K562 (cell line): Measurements from ENCODE around the gene TCF12. TPM values are rescaled to one million over a fixed set of nuclear protein-coding genes. Genes with fewer than 3 reads are reported as not detected.
A peak's percentile ranks its signal among the peaks of the same experiment; 100 is the strongest.

ENCODE experiments used
- C11orf30 ChIP-seq: fragments of 450-650 bp; IDR thresholded peaks from 2 replicates; pipeline ENCODE4 v1.6.1; 2016; ENCODE audit warnings: low read depth, mild to moderate bottlenecking
- JUND ChIP-seq, 2 experiments: IDR thresholded peaks; 2 replicates in 1 of 2; 3 replicates in 1 of 2; pipeline ENCODE4 v1.6.1; 2011; ENCODE audit warnings: borderline replicate concordance in 2 of 2, low read depth in 2 of 2, low read length in 2 of 2, improper control_type of control experiment in 1 of 2, missing biosample characterization in 1 of 2, missing genetic modification characterization in 1 of 2, missing genetic modification reagents in 1 of 2
- KDM2B ChIP-seq: fragments of 250-450 bp; sonication (Bioruptor Pico); IDR thresholded peaks from 2 replicates; pipeline ENCODE4 v1.8.0; 2021; ENCODE audit warnings: mild to moderate bottlenecking, moderate library complexity
- MCM7 ChIP-seq, 2 experiments: fragments of 450-650 bp; IDR thresholded peaks; 2 replicates each; pipeline ENCODE4 v1.6.1; 2016 to 2018
- MIER1 ChIP-seq: fragments of 450-650 bp; IDR thresholded peaks from 2 replicates; pipeline ENCODE4 v1.6.1; 2016; ENCODE audit warnings: antibody characterized with exemption, mild to moderate bottlenecking, low read depth
- PKNOX1 ChIP-seq: fragments of 450-650 bp; IDR thresholded peaks from 2 replicates; pipeline ENCODE4 v1.6.1; 2016
- POU5F1 ChIP-seq: fragments of 150-350 bp; IDR thresholded peaks from 2 replicates; pipeline ENCODE4 v1.6.1; 2014; ENCODE audit warnings: borderline replicate concordance, low read length, low read depth, mild to moderate bottlenecking; ENCODE audit not compliant: partially characterized antibody
- STAT5A ChIP-seq: IDR thresholded peaks from 2 replicates; pipeline ENCODE4 v1.6.1; 2012; ENCODE audit warnings: low read length, inconsistent platforms, borderline replicate concordance
- U2AF2 ChIP-seq: fragments of 200-400 bp; formaldehyde crosslinking; optimal IDR thresholded peaks from 2 replicates; pipeline ENCODE3; 2017; ENCODE audit warnings: low read depth, mild to moderate bottlenecking, low read length
- YBX1 ChIP-seq: fragments of 450-650 bp; IDR thresholded peaks from 2 replicates; pipeline ENCODE4 v1.7.1; 2016; ENCODE audit warnings: mild to moderate bottlenecking
- ZFP30 ChIP-seq: fragments of 250-450 bp; sonication (Bioruptor Pico); IDR thresholded peaks from 2 replicates; pipeline ENCODE4 v1.8.0; 2022; ENCODE audit warnings: moderate library complexity, mild to moderate bottlenecking, inconsistent platforms, borderline replicate concordance
- ZNF224 ChIP-seq: sonication (generic); formaldehyde crosslinking; IDR thresholded peaks from 2 replicates; pipeline ENCODE4 v1.8.0; 2022; ENCODE audit warnings: mild to moderate bottlenecking, missing genetic modification reagents
- ZNF707 ChIP-seq: fragments of 250-450 bp; sonication (Bioruptor Pico); conservative IDR thresholded peaks from 2 replicates; pipeline ENCODE4 v1.8.0; 2022; ENCODE audit warnings: inconsistent platforms, mild to moderate bottlenecking, moderate library complexity
- ZNF830 ChIP-seq: fragments of 250-450 bp; sonication (Bioruptor Pico); IDR thresholded peaks from 2 replicates; pipeline ENCODE4 v1.5.0; 2021; ENCODE audit warnings: mild to moderate bottlenecking
- ZSCAN32 ChIP-seq: fragments of 450-650 bp; formaldehyde crosslinking; IDR thresholded peaks from 2 replicates; pipeline ENCODE4 v1.4.0; 2020; ENCODE audit warnings: mild to moderate bottlenecking, moderate library complexity
- polyA plus RNA-seq, 8 experiments: library from polyadenylated mRNA; depleted of rRNA in 4 of 8; stranded (reverse) in 5 of 8; unstranded in 3 of 8; fragments of >200 nt; fragmentation: Nextera tagmentation in 2 of 8; fragmentation: Illumina TruSeq in 1 of 8; extraction: Ambion mirVana in 2 of 8; extraction: Trizol in 1 of 8; gene quantifications; 2 replicates each; pipeline versions ENCODE4 v1.2.1 to v1.2.3, GENCODE V29; 2011 to 2014; ENCODE audit warnings: inconsistent platforms in 1 of 8, missing spikeins in 1 of 8
- total RNA-seq, 7 experiments: library from RNA; depleted of rRNA in 6 of 7; stranded (reverse); fragments of >200 nt in 6 of 7; fragmentation: Illumina TruSeq in 2 of 7; extraction: Trizol in 2 of 7; gene quantifications; 2 replicates each; pipeline versions ENCODE4 v1.2.1 to v1.2.3, GENCODE V29; 2011 to 2021; ENCODE audit warnings: low replicate concordance in 1 of 7
- TF ChIP-seq, protein P1 (sequence below), 2 experiments: IDR thresholded peaks in 1 of 2; conservative IDR thresholded peaks in 1 of 2; 2 replicates each; pipeline ENCODE4 v1.6.1; 2016; ENCODE audit warnings: low read depth in 2 of 2, mild to moderate bottlenecking in 1 of 2, missing compliant biosample characterization in 1 of 2, missing genetic modification characterization in 1 of 2, moderate library complexity in 1 of 2
- TF ChIP-seq, protein P2 (sequence below): sonication (generic); formaldehyde crosslinking; IDR thresholded peaks from 2 replicates; pipeline ENCODE4 v1.8.0; 2022; ENCODE audit warnings: mild to moderate bottlenecking, missing genetic modification reagents
- TF ChIP-seq, protein P3 (sequence below): fragments of 200-800 bp; sonication (Bioruptor generic); IDR thresholded peaks from 2 replicates; pipeline ENCODE4 v1.6.1; 2017; ENCODE audit warnings: missing genetic modification characterization, missing compliant biosample characterization

Gene TCF12
- total and polyA plus RNA-seq, 9 of the 15 experiments (the other 6 are each of a cell fraction or from before 2014, with no cell fraction given), result 10.5 to 132 (median 52.9) TPM

DNA sequence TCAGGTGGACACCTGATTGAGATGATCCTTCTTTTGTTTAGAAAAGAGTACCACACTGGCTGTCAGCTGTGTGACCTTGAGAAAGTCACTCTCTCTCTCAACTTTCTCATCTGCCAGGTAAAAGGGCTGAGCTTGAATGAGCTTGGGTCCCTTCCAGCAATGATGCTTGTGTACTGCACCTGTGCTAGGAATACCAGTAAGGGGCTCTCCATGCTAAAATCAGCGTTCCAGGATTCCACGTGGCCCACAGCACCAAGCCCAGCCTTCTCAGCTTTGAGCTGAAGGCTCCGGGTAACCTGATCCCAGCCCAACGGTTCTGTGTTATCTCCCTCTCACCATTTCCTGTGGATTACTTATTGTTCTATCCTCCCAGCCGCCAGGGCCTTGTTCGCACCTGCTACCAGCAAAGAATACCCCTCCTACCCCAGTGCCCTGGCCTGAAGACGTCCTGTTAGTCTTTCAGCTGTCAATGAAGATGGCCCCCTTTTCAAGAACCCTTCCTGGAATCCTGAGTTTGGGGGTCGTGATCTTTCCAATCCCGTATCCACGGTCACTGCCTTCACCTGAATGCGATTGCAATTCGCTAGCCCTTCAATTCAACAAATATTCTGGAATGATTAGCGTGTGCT, 403.6 kb downstream of the TCF12 start (continued):
- TF ChIP-seq ZSCAN32 (CRISPR knock-in tag), result no peak
- TF ChIP-seq, protein P1, sequence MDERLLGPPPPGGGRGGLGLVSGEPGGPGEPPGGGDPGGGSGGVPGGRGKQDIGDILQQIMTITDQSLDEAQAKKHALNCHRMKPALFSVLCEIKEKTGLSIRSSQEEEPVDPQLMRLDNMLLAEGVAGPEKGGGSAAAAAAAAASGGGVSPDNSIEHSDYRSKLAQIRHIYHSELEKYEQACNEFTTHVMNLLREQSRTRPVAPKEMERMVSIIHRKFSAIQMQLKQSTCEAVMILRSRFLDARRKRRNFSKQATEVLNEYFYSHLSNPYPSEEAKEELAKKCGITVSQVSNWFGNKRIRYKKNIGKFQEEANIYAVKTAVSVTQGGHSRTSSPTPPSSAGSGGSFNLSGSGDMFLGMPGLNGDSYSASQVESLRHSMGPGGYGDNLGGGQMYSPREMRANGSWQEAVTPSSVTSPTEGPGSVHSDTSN (CRISPR knock-in tag; IDR thresholded peaks at IDR 0.05; ENCODE audit: low read depth), result no peak
- TF ChIP-seq, protein P1 (tag; conservative IDR thresholded peaks at IDR 0.05; ENCODE audit: low read depth), result 0 out of 2 replicates have a peak, but pooled peaks have one; percentile 14
- no peak for TF ChIP-seq KDM2B (CRISPR knock-in tag)
- no peak for TF ChIP-seq ZNF707 (CRISPR knock-in tag)
- TF ChIP-seq, protein P2, sequence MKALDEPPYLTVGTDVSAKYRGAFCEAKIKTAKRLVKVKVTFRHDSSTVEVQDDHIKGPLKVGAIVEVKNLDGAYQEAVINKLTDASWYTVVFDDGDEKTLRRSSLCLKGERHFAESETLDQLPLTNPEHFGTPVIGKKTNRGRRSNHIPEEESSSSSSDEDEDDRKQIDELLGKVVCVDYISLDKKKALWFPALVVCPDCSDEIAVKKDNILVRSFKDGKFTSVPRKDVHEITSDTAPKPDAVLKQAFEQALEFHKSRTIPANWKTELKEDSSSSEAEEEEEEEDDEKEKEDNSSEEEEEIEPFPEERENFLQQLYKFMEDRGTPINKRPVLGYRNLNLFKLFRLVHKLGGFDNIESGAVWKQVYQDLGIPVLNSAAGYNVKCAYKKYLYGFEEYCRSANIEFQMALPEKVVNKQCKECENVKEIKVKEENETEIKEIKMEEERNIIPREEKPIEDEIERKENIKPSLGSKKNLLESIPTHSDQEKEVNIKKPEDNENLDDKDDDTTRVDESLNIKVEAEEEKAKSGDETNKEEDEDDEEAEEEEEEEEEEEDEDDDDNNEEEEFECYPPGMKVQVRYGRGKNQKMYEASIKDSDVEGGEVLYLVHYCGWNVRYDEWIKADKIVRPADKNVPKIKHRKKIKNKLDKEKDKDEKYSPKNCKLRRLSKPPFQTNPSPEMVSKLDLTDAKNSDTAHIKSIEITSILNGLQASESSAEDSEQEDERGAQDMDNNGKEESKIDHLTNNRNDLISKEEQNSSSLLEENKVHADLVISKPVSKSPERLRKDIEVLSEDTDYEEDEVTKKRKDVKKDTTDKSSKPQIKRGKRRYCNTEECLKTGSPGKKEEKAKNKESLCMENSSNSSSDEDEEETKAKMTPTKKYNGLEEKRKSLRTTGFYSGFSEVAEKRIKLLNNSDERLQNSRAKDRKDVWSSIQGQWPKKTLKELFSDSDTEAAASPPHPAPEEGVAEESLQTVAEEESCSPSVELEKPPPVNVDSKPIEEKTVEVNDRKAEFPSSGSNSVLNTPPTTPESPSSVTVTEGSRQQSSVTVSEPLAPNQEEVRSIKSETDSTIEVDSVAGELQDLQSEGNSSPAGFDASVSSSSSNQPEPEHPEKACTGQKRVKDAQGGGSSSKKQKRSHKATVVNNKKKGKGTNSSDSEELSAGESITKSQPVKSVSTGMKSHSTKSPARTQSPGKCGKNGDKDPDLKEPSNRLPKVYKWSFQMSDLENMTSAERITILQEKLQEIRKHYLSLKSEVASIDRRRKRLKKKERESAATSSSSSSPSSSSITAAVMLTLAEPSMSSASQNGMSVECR (CRISPR knock-in tag), result no peak
- TF ChIP-seq PKNOX1, result peak; percentile 40; the same call in 1 of the 2 replicates
- peak; percentile 78 for TF ChIP-seq JUND (IDR thresholded peaks at IDR 0.05; ENCODE audit: borderline replicate concordance, low read depth, low read length)
- TF ChIP-seq JUND (tag; IDR thresholded peaks at IDR 0.05; ENCODE audit: borderline replicate concordance, low read depth, low read length), result peak; percentile 65; the same call in 1 of the 3 replicates
- TF ChIP-seq U2AF2, result no peak
- TF ChIP-seq C11orf30, result no peak
- no peak for TF ChIP-seq ZFP30 (CRISPR knock-in tag)
- no peak for TF ChIP-seq ZNF224 (CRISPR knock-in tag)
- no peak for TF ChIP-seq MCM7 (IDR thresholded peaks at IDR 0.05)
- TF ChIP-seq ZNF830 (CRISPR knock-in tag), result no peak
- TF ChIP-seq MIER1, result no peak; the same call in 1 of the 2 replicates
- TF ChIP-seq STAT5A, result peak; percentile 71; the same call in 1 of the 2 replicates
- no peak for TF ChIP-seq YBX1
- no peak for TF ChIP-seq POU5F1
- TF ChIP-seq, protein P3, sequence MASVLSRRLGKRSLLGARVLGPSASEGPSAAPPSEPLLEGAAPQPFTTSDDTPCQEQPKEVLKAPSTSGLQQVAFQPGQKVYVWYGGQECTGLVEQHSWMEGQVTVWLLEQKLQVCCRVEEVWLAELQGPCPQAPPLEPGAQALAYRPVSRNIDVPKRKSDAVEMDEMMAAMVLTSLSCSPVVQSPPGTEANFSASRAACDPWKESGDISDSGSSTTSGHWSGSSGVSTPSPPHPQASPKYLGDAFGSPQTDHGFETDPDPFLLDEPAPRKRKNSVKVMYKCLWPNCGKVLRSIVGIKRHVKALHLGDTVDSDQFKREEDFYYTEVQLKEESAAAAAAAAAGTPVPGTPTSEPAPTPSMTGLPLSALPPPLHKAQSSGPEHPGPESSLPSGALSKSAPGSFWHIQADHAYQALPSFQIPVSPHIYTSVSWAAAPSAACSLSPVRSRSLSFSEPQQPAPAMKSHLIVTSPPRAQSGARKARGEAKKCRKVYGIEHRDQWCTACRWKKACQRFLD (CRISPR knock-in tag), result peak; percentile 74; the same call in 1 of the 2 replicates
